ENCODE results near the gene PLPP1. TPM values are rescaled to one million over a fixed set of nuclear protein-coding genes. Genes with fewer than 3 reads are reported as not detected.

The PLPP1 gene
- total and polyA plus RNA-seq, 4 experiments from 2014 or later = 6.1 to 12.4 (median 8.6) TPM

GRCh38 chr5:55384072-55384471 is 150.7 kb downstream of the PLPP1 start:
- no peaks in the 10 kb centered on the region for H3K27me3 Mint-ChIP-seq

GRCh38 chr5:55383254-55383653 is 151.5 kb downstream of the PLPP1 start:
- Histone ChIP-seq H3K27ac (ENCODE audit: low read depth, low read length) (no peak overlapping the region), H3K36me3 (ENCODE audit: insufficient read depth, low read length) (peaks cover 9% of the 10 kb centered on the region), H3K4me1 (ENCODE audit: insufficient read depth, low read length) (no peaks in the 10 kb centered on the region), H3K4me3 (ENCODE audit: low read length in 2 of 2) (no peak overlapping the region), H3K27me3 (ENCODE audit: insufficient read depth, low read length) (no peaks in the 10 kb centered on the region), H3K9me3 (ENCODE audit: control insufficient read depth in 1 of 2, low read length in 2 of 2) (no peaks in the 10 kb centered on the region)
- POLR2A ChIA-PET (ENCODE audit: partially characterized antibody) = no interaction called here
- no peak for DNase-seq
- H3K4me3 Mint-ChIP-seq = peak overlapping the region in 1 of 8 donors; percentile 31
- H3K9me3 Mint-ChIP-seq = peaks cover 3 to 34% (median 21%) of the 10 kb centered on the region in 8 donors
- intact Hi-C loops (cut with micrococcal nuclease) = no loop called here
- CTCF ChIA-PET (ENCODE audit: partially characterized antibody) = no interaction called here
- H3K27me3 Mint-ChIP-seq = no peaks in the 10 kb centered on the region
- no peak overlapping the region for H3K27ac Mint-ChIP-seq
- H3K4me1 Mint-ChIP-seq = peaks cover 6 to 23% (median 12%) of the 10 kb centered on the region in 4 donors
- peaks cover 72 to 75% of the 10 kb centered on the region in 2 donors for H3K36me3 Mint-ChIP-seq

More at GRCh38 chr5:55384072-55384471, 150.7 kb downstream of the PLPP1 start:
- Mint-ChIP-seq H3K9me3 (peaks cover 3 to 34% (median 21%) of the 10 kb centered on the region in 8 donors), H3K4me1 (peaks cover 6 to 23% (median 12%) of the 10 kb centered on the region in 4 donors), H3K4me3 (peak overlapping the region in 5 of 8 donors; percentile 7 to 81 (median 44)), H3K27ac (peak overlapping the region in 2 of 7 donors; percentile 41 to 49), H3K36me3 (peaks cover 74 to 77% of the 10 kb centered on the region in 2 donors)
- intact Hi-C loops (cut with micrococcal nuclease) = no loop called here
- no peak overlapping the region for H3K4me3 ChIP-seq (ENCODE audit: low read length in 2 of 2)
- H3K36me3 ChIP-seq (ENCODE audit: insufficient read depth, low read length) = peaks cover 14% of the 10 kb centered on the region
- no peak for DNase-seq
- H3K27ac ChIP-seq (ENCODE audit: low read depth, low read length) = no peak overlapping the region
- no peaks in the 10 kb centered on the region for H3K9me3 ChIP-seq (ENCODE audit: control insufficient read depth in 1 of 2, low read length in 2 of 2)
- POLR2A ChIA-PET (ENCODE audit: partially characterized antibody) = no interaction called here
- no peaks in the 10 kb centered on the region for H3K27me3 ChIP-seq (ENCODE audit: insufficient read depth, low read length)
- CTCF ChIA-PET (ENCODE audit: partially characterized antibody) = no interaction called here
- no peaks in the 10 kb centered on the region for H3K4me1 ChIP-seq (ENCODE audit: insufficient read depth, low read length)

GRCh38 chr5:55377810-55378209 is 157.0 kb downstream of the PLPP1 start:
- Mint-ChIP-seq H3K4me1 (no peaks in the 10 kb centered on the region), H3K27me3 (no peaks in the 10 kb centered on the region), H3K4me3 (no peak overlapping the region), H3K36me3 (peaks cover 61 to 69% of the 10 kb centered on the region in 2 donors), H3K9me3 (peaks cover 0 to 22% (median 13%) of the 10 kb centered on the region in 8 donors), H3K27ac (no peak overlapping the region)
- no peaks in the 10 kb centered on the region for H3K27me3 ChIP-seq (ENCODE audit: insufficient read depth, low read length)
- peaks cover 3% of the 10 kb centered on the region for H3K36me3 ChIP-seq (ENCODE audit: insufficient read depth, low read length)
- POLR2A ChIA-PET (ENCODE audit: partially characterized antibody) = interaction anchor here (0.8 kb wide), 1 partner anchor 9 kb away, joined by 6 read pairs; no protein-coding TSS in a partner anchor
- no peaks in the 10 kb centered on the region for H3K4me1 ChIP-seq (ENCODE audit: insufficient read depth, low read length)
- CTCF ChIA-PET (ENCODE audit: partially characterized antibody) = no interaction called here
- no peak overlapping the region for H3K27ac ChIP-seq (ENCODE audit: low read depth, low read length)
- DNase-seq = no peak
- H3K4me3 ChIP-seq (ENCODE audit: low read length in 2 of 2) = no peak overlapping the region
- intact Hi-C loops (cut with micrococcal nuclease) = no loop called here
- H3K9me3 ChIP-seq (ENCODE audit: control insufficient read depth in 1 of 2, low read length in 2 of 2) = no peaks in the 10 kb centered on the region

Small RNAs within 50 kb of the gene (microRNA-seq; reads per million reads assigned to microRNA genes)
- gene MIR5687 (ENCODE audit: borderline microRNAs expressed, borderline number of aligned reads, borderline replicate concordance) = not detected

Other genes starting within 250 kb of the PLPP1 start
- gene DHX29, start 227.3 kb downstream of the PLPP1 start, total RNA-seq = 10 to 100 TPM; 18.5 to 22.5 TPM
- gene DHX29, start 227.3 kb downstream of the PLPP1 start, polyA plus RNA-seq = 10 to 100 TPM; 11.6 to 21.0 TPM
- 10 to 100 TPM; 73.3 to 82.2 TPM for gene MTREX, start 227.0 kb downstream of the PLPP1 start, total RNA-seq
- gene MTREX, start 227.0 kb downstream of the PLPP1 start, polyA plus RNA-seq = 10 to 100 TPM; 28.8 to 37.4 TPM
- 10 to 100 TPM; 28.0 to 28.2 TPM for gene SLC38A9, start 177.4 kb upstream of the PLPP1 start, total RNA-seq
- 10 to 100 TPM in 1 of 2 donors, 1 to 10 TPM in 1; 7.0 to 16.0 TPM for gene SLC38A9, start 177.4 kb upstream of the PLPP1 start, polyA plus RNA-seq
- not detected for gene DDX4, start 203.1 kb upstream of the PLPP1 start, total RNA-seq
- gene DDX4, start 203.1 kb upstream of the PLPP1 start, polyA plus RNA-seq = not detected

Measured in CD4-positive, alpha-beta memory T cell (primary cell).